ENCODE results near the gene CAMP. TPM values are rescaled to one million over a fixed set of nuclear protein-coding genes. Genes with fewer than 3 reads are reported as not detected.

The CAMP gene
- total and polyA plus RNA-seq, 2 donors, result 2.9 to 7.8 TPM

- Histone ChIP-seq H3K27me3 (ENCODE audit: control insufficient read depth in 2 of 2, insufficient read depth in 1 of 2, low read length in 1 of 2) (no peaks in the 10 kb centered on the region), H3K9me3 (ENCODE audit: control insufficient read depth in 2 of 2, insufficient read depth in 1 of 2, low read length in 1 of 2) (no peaks in the 10 kb centered on the region), H3K36me3 (ENCODE audit: control insufficient read depth in 2 of 2, insufficient read depth in 2 of 2, low read length in 1 of 2) (peaks cover 3 to 4% of the 10 kb centered on the region in 2 donors), H3K4me1 (ENCODE audit: control insufficient read depth in 2 of 2, insufficient read depth in 2 of 2, low read length in 2 of 2) (peaks cover 5 to 29% of the 10 kb centered on the region in 2 donors), H3K4me3 (ENCODE audit: low read length in 2 of 2) (peak overlapping the region; percentile 61 to 95), H3K27ac (ENCODE audit: low read depth in 1 of 2, low read length in 1 of 2) (peak overlapping the region in 1 of 2 donors; percentile 90)
- 87% methylated on average over 20 of the region's 20 CpGs for WGBS
- DNase-seq (ENCODE audit: low read depth in 6 of 9, low spot score in 9 of 9), result no peak
Observed at GRCh38 chr3:48240000-48240963, 17.0 kb downstream of the CAMP start.

DNA sequence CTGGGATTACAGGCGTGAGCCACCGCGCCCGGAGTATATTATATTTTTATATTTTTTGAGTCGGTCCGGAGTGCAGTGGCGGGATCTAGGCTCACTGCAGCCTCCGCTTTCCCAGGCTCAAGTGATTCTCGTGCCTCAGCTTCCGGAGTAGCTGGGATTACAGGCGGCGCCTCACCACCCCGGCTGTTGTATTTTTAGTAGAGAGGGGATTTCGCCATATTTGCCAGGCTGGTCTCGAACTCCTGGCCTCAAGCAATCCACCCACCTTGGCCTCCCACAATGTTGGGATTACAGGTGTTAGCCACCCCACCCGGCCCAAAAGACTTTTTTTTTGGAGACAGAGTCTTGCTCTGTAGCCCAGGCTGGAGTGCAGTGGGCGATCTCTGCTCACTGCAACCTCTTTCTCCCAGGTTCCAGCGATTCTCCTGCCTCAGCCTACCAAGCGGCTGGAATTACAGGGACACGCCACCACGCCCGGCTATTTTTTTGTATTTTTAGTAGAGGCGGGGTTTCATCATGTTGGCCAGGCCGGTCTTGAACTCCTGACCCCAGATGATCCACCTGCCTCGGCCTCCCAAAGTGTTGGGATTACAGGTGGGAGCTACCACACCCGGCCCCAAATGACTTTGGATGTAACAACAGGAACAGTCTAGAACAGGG, 18.6 kb downstream of the CAMP start:
- 60% methylated on average over 26 of the region's 26 CpGs for WGBS
- H3K4me1 ChIP-seq (ENCODE audit: control insufficient read depth in 2 of 2, insufficient read depth in 2 of 2, low read length in 2 of 2), result peaks cover 0 to 18% of the 10 kb centered on the region in 2 donors
- peak overlapping the region; percentile 61 to 95 for H3K4me3 ChIP-seq (ENCODE audit: low read length in 2 of 2)
- no peak for DNase-seq (ENCODE audit: low read depth in 6 of 9, low spot score in 9 of 9)
- H3K36me3 ChIP-seq (ENCODE audit: control insufficient read depth in 2 of 2, insufficient read depth in 2 of 2, low read length in 1 of 2), result peaks cover 5% of the 10 kb centered on the region in 2 donors
- no peaks in the 10 kb centered on the region for H3K27me3 ChIP-seq (ENCODE audit: control insufficient read depth in 2 of 2, insufficient read depth in 1 of 2, low read length in 1 of 2)
- H3K9me3 ChIP-seq (ENCODE audit: control insufficient read depth in 2 of 2, insufficient read depth in 1 of 2, low read length in 1 of 2), result no peaks in the 10 kb centered on the region
- H3K27ac ChIP-seq (ENCODE audit: low read depth in 1 of 2, low read length in 1 of 2), result no peak overlapping the region

DNA sequence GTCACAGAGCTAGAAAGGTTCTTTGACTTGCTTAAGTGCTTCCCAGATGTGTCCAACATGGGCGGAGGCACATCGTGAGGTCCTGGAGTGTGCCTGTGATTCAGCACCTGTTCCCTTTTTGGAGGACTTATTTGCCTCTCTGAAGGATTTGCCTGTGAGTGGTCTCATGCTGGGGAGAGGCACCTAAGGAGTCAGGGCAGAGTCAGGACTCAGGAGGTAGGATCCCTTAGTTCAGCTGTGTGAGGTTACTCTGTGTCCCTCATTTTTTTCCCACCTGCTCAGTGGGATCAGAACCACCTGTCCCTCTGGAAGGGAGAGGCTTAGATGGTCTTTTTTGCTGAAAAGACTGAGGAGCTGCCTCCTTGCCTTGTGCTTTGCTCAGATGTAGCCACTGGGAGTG, 20.6 kb downstream of the CAMP start:
- DNase-seq (ENCODE audit: low read depth in 6 of 9, low spot score in 9 of 9), result no peak

GRCh38 chr3:48244461-48244860, 21.2 kb downstream of the CAMP start:
- H3K36me3 ChIP-seq (ENCODE audit: control insufficient read depth in 2 of 2, insufficient read depth in 2 of 2, low read length in 1 of 2), result peaks cover 5 to 13% of the 10 kb centered on the region in 2 donors
- H3K4me3 ChIP-seq (ENCODE audit: low read length in 2 of 2), result no peak overlapping the region
- no peak for DNase-seq (ENCODE audit: low read depth in 6 of 9, low spot score in 9 of 9)
- H3K27ac ChIP-seq (ENCODE audit: low read depth in 1 of 2, low read length in 1 of 2), result no peak overlapping the region
- no peaks in the 10 kb centered on the region for H3K27me3 ChIP-seq (ENCODE audit: control insufficient read depth in 2 of 2, insufficient read depth in 1 of 2, low read length in 1 of 2)
- no peaks in the 10 kb centered on the region for H3K9me3 ChIP-seq (ENCODE audit: control insufficient read depth in 2 of 2, insufficient read depth in 1 of 2, low read length in 1 of 2)
- WGBS, result 100% methylated on average over 1 of the region's 1 CpG
- H3K4me1 ChIP-seq (ENCODE audit: control insufficient read depth in 2 of 2, insufficient read depth in 2 of 2, low read length in 2 of 2), result peaks cover 0 to 18% of the 10 kb centered on the region in 2 donors

More for the DNA sequence above, 20.6 kb downstream of the CAMP start:
- Histone ChIP-seq H3K27ac (ENCODE audit: low read depth in 1 of 2, low read length in 1 of 2) (no peak overlapping the region), H3K9me3 (ENCODE audit: control insufficient read depth in 2 of 2, insufficient read depth in 1 of 2, low read length in 1 of 2) (no peaks in the 10 kb centered on the region), H3K4me3 (ENCODE audit: low read length in 2 of 2) (no peak overlapping the region), H3K4me1 (ENCODE audit: control insufficient read depth in 2 of 2, insufficient read depth in 2 of 2, low read length in 2 of 2) (peaks cover 0 to 18% of the 10 kb centered on the region in 2 donors), H3K36me3 (ENCODE audit: control insufficient read depth in 2 of 2, insufficient read depth in 2 of 2, low read length in 1 of 2) (peaks cover 5 to 11% of the 10 kb centered on the region in 2 donors), H3K27me3 (ENCODE audit: control insufficient read depth in 2 of 2, insufficient read depth in 1 of 2, low read length in 1 of 2) (no peaks in the 10 kb centered on the region)
- WGBS, result 97% methylated on average over 2 of the region's 2 CpGs

DNA sequence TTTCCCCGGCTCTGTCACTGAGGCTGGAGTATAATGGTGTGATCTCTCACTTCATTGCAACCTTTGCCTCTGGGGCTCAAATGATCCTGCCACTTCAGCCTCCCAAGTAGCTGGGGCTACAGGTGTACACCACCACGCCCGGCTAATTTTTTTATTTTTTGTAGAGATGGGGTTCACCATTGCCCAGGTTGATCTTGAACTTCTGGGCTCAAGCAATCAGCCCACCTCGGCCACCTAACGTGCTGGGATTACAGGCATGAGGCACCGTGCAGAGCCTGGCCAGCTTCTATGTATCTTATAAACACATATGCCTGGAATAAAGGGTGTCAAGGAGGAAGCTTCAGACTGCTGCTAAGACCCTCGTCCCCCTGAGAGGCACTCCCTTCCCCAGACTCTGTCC, 21.8 kb downstream of the CAMP start:
- Histone ChIP-seq H3K36me3 (ENCODE audit: control insufficient read depth in 2 of 2, insufficient read depth in 2 of 2, low read length in 1 of 2) (peaks cover 5 to 15% of the 10 kb centered on the region in 2 donors), H3K27ac (ENCODE audit: low read depth in 1 of 2, low read length in 1 of 2) (no peak overlapping the region), H3K27me3 (ENCODE audit: control insufficient read depth in 2 of 2, insufficient read depth in 1 of 2, low read length in 1 of 2) (no peaks in the 10 kb centered on the region), H3K4me1 (ENCODE audit: control insufficient read depth in 2 of 2, insufficient read depth in 2 of 2, low read length in 2 of 2) (peaks cover 0 to 18% of the 10 kb centered on the region in 2 donors), H3K4me3 (ENCODE audit: low read length in 2 of 2) (no peak overlapping the region), H3K9me3 (ENCODE audit: control insufficient read depth in 2 of 2, insufficient read depth in 1 of 2, low read length in 1 of 2) (no peaks in the 10 kb centered on the region)
- DNase-seq (ENCODE audit: low read depth in 6 of 9, low spot score in 9 of 9), result no peak
- WGBS, result 96% methylated on average over 7 of the region's 7 CpGs

GRCh38 chr3:48247401-48247811, 24.1 kb downstream of the CAMP start:
- H3K9me3 ChIP-seq (ENCODE audit: control insufficient read depth in 2 of 2, insufficient read depth in 1 of 2, low read length in 1 of 2), result no peaks in the 10 kb centered on the region
- no peak overlapping the region for H3K4me3 ChIP-seq (ENCODE audit: low read length in 2 of 2)
- DNase-seq (ENCODE audit: low read depth in 6 of 9, low spot score in 9 of 9), result no peak
- WGBS, result 96% methylated on average over 1 of the region's 1 CpG
- H3K4me1 ChIP-seq (ENCODE audit: control insufficient read depth in 2 of 2, insufficient read depth in 2 of 2, low read length in 2 of 2), result peaks cover 0 to 4% of the 10 kb centered on the region in 2 donors
- H3K27me3 ChIP-seq (ENCODE audit: control insufficient read depth in 2 of 2, insufficient read depth in 1 of 2, low read length in 1 of 2), result no peaks in the 10 kb centered on the region
- peak overlapping the region in 1 of 2 donors; percentile 18 for H3K27ac ChIP-seq (ENCODE audit: low read depth in 1 of 2, low read length in 1 of 2)
- H3K36me3 ChIP-seq (ENCODE audit: control insufficient read depth in 2 of 2, insufficient read depth in 2 of 2, low read length in 1 of 2), result peaks cover 8 to 15% of the 10 kb centered on the region in 2 donors

GRCh38 chr3:48248095-48248850, 25.0 kb downstream of the CAMP start:
- Histone ChIP-seq H3K27me3 (ENCODE audit: control insufficient read depth in 2 of 2, insufficient read depth in 1 of 2, low read length in 1 of 2) (no peaks in the 10 kb centered on the region), H3K9me3 (ENCODE audit: control insufficient read depth in 2 of 2, insufficient read depth in 1 of 2, low read length in 1 of 2) (no peaks in the 10 kb centered on the region), H3K27ac (ENCODE audit: low read depth in 1 of 2, low read length in 1 of 2) (no peak overlapping the region), H3K36me3 (ENCODE audit: control insufficient read depth in 2 of 2, insufficient read depth in 2 of 2, low read length in 1 of 2) (peaks cover 8 to 15% of the 10 kb centered on the region in 2 donors), H3K4me1 (ENCODE audit: control insufficient read depth in 2 of 2, insufficient read depth in 2 of 2, low read length in 2 of 2) (peaks cover 0 to under 1% of the 10 kb centered on the region in 2 donors), H3K4me3 (ENCODE audit: low read length in 2 of 2) (no peak overlapping the region)
- 98% methylated on average over 4 of the region's 4 CpGs for WGBS
- no peak for DNase-seq (ENCODE audit: low read depth in 6 of 9, low spot score in 9 of 9)

DNA sequence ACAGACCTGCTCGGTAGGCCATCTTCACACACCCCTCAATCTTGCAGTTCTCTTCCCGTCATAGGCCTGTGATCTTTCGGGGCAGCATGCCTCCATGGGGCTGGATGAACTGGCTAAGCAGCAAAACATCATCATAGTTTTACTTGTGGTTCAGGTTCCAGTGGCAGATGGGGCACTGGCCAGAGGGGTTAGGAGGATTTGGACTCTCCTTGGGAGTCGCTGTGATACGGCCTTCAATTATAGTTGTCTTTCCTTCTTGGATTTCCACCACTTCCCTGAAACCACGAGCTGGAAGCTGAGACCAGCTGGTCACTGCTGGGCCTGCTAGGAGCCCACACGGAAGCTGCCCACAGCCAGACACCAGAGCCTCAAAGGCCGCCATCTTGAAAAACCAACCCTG, 33.3 kb downstream of the CAMP start:
- Histone ChIP-seq H3K9me3 (ENCODE audit: control insufficient read depth in 2 of 2, insufficient read depth in 1 of 2, low read length in 1 of 2) (no peaks in the 10 kb centered on the region), H3K36me3 (ENCODE audit: control insufficient read depth in 2 of 2, insufficient read depth in 2 of 2, low read length in 1 of 2) (peaks cover 0 to 30% of the 10 kb centered on the region in 2 donors), H3K27me3 (ENCODE audit: control insufficient read depth in 2 of 2, insufficient read depth in 1 of 2, low read length in 1 of 2) (no peaks in the 10 kb centered on the region), H3K4me3 (ENCODE audit: low read length in 2 of 2) (no peak overlapping the region), H3K4me1 (ENCODE audit: control insufficient read depth in 2 of 2, insufficient read depth in 2 of 2, low read length in 2 of 2) (no peaks in the 10 kb centered on the region), H3K27ac (ENCODE audit: low read depth in 1 of 2, low read length in 1 of 2) (no peak overlapping the region)
- over 99% methylated on average over 8 of the region's 8 CpGs for WGBS
- no peak for DNase-seq (ENCODE audit: low read depth in 6 of 9, low spot score in 9 of 9)

All from thymus (tissue), 11 donors.